GM21423 (cell line): Measurements from ENCODE around the gene MYH10.

Experiments used
- ATAC-seq: cut with Tn5 transposase; IDR thresholded peaks from one replicate; pipeline ENCODE4 v1.9.1; 2021; ENCODE audit warnings: mild to moderate bottlenecking, moderate library complexity; ENCODE audit not compliant: unreplicated experiment

MYH10 gene

GRCh38 chr17:8499614-8500013 is 130.9 kb downstream of the MYH10 start:
- no peak for ATAC-seq

- no peak for ATAC-seq
These were observed 131.4 kb downstream of the MYH10 start for GRCh38 chr17:8499171-8499570.

GRCh38 chr17:8496081-8496480 is 134.4 kb downstream of the MYH10 start:
- no peak for ATAC-seq

- no peak for ATAC-seq
These were observed 135.9 kb downstream of the MYH10 start for GRCh38 chr17:8494506-8495111.

- no peak for ATAC-seq
These were observed 136.5 kb downstream of the MYH10 start for GRCh38 chr17:8494021-8494420.

GRCh38 chr17:8492121-8492520 is 138.4 kb downstream of the MYH10 start:
- no peak for ATAC-seq

- ATAC-seq: no peak
These were observed 140.1 kb downstream of the MYH10 start for GRCh38 chr17:8490256-8491023.

GRCh38 chr17:8489841-8490240 is 140.7 kb downstream of the MYH10 start:
- ATAC-seq: no peak

- ATAC-seq: no peak
These were observed 141.6 kb downstream of the MYH10 start for GRCh38 chr17:8488901-8489300.

- no peak for ATAC-seq
These were observed 142.0 kb downstream of the MYH10 start for GRCh38 chr17:8488491-8488890.

GRCh38 chr17:8487743-8488142 is 142.8 kb downstream of the MYH10 start:
- no peak for ATAC-seq

- ATAC-seq: no peak
These were observed 143.3 kb downstream of the MYH10 start for GRCh38 chr17:8487130-8487645.

GRCh38 chr17:8485491-8485890 is 145.0 kb downstream of the MYH10 start:
- ATAC-seq: no peak

GRCh38 chr17:8484465-8484864 is 146.1 kb downstream of the MYH10 start:
- ATAC-seq: no peak

- no peak for ATAC-seq
These were observed 148.0 kb downstream of the MYH10 start for GRCh38 chr17:8482546-8482945.

GRCh38 chr17:8481703-8482102 is 148.8 kb downstream of the MYH10 start:
- no peak for ATAC-seq

- no peak for ATAC-seq
These were observed 149.4 kb downstream of the MYH10 start for GRCh38 chr17:8481089-8481488.

- no peak for ATAC-seq
These were observed 150.2 kb downstream of the MYH10 start for GRCh38 chr17:8480011-8480976.

GRCh38 chr17:8479431-8479947 is 151.0 kb downstream of the MYH10 start:
- no peak for ATAC-seq

GRCh38 chr17:8477715-8478441 is 152.6 kb downstream of the MYH10 start:
- no peak for ATAC-seq
